AG09309 (cell line): ENCODE data around the gene AHCYL1.

Source experiments
- DNase-seq: peaks from one replicate; pipeline ENCODE4 v3.0.0-alpha.2; 2010; ENCODE audit warnings: low read depth
- H3K4me3 ChIP-seq: 2 replicates; pipeline ENCODE4 v1.5.1; 2011; ENCODE audit warnings: mild to moderate bottlenecking, low read depth, low read length, moderate library complexity; ENCODE audit not compliant: control insufficient read depth
- CTCF ChIP-seq: IDR thresholded peaks from 2 replicates; pipeline ENCODE4 v1.5.1; 2011; ENCODE audit warnings: mild to moderate bottlenecking, low read depth, low read length, inconsistent platforms; ENCODE audit not compliant: insufficient read depth, control insufficient read depth; ENCODE audit errors: missing control alignments

The AHCYL1 gene

GRCh38 chr1:109994654-109995053 is 10.1 kb downstream of the AHCYL1 start:
- no peak for TF ChIP-seq CTCF

GRCh38 chr1:109995536-109995935 is 11.0 kb downstream of the AHCYL1 start:
- no peak for TF ChIP-seq CTCF
- DNase-seq: no peak

More at GRCh38 chr1:109994654-109995053, 10.1 kb downstream of the AHCYL1 start:
- H3K4me3 ChIP-seq: no peak overlapping the region
- no peak for DNase-seq

GRCh38 chr1:109996476-109996875 is 11.9 kb downstream of the AHCYL1 start:
- TF ChIP-seq CTCF: no peak
- peak; percentile 65 for DNase-seq
- H3K4me3 ChIP-seq: no peak overlapping the region

More at GRCh38 chr1:109995536-109995935, 11.0 kb downstream of the AHCYL1 start:
- no peak overlapping the region for H3K4me3 ChIP-seq

- TF ChIP-seq CTCF: no peak
- no peak for DNase-seq
- H3K4me3 ChIP-seq: no peak overlapping the region
Observed at GRCh38 chr1:109997204-109997866, 12.8 kb downstream of the AHCYL1 start.

GRCh38 chr1:109997867-109998229 is 13.3 kb downstream of the AHCYL1 start:
- no peak for DNase-seq
- H3K4me3 ChIP-seq: no peak overlapping the region
- no peak for TF ChIP-seq CTCF

GRCh38 chr1:110002695-110003094 is 18.1 kb downstream of the AHCYL1 start:
- no peak overlapping the region for H3K4me3 ChIP-seq
- no peak for TF ChIP-seq CTCF
- DNase-seq: no peak
